Left lung (tissue), 10 donors: ENCODE data around the gene F12. TPM values are rescaled to one million over a fixed set of nuclear protein-coding genes. Genes with fewer than 3 reads are reported as not detected.

Experiments
- ATAC-seq: fragments of 200-7000 bp; cut with Tn5 transposase; one replicate; pipeline ENCODE4 v1.9.1; 2020; ENCODE audit warnings: moderate library complexity
- DNase-seq, 4 donors: peaks; one replicate each; pipeline ENCODE4 v3.0.0-alpha.2; 2013 to 2020
- H3K27ac ChIP-seq, 2 donors: fragments of 200-600 bp; sonication (generic) in 1 of 2; one replicate each; pipeline versions ENCODE4 v1.5.0 to v1.8.0; 2020 to 2021
- H3K27me3 ChIP-seq, 2 donors: fragments of 200-600 bp; sonication (generic) in 1 of 2; one replicate each; pipeline versions ENCODE4 v1.5.0 to v1.8.0; 2020 to 2021
- H3K36me3 ChIP-seq, 2 donors: fragments of 200-600 bp; sonication (generic) in 1 of 2; one replicate each; pipeline versions ENCODE4 v1.5.0 to v1.8.0; 2020 to 2021
- H3K4me1 ChIP-seq, 2 donors: fragments of 200-600 bp; one replicate each; pipeline ENCODE4 v1.8.0; 2021
- H3K4me3 ChIP-seq, 2 donors: fragments of 200-600 bp; sonication (generic) in 1 of 2; one replicate each; pipeline versions ENCODE4 v1.5.0 to v1.8.0; 2020 to 2021; ENCODE audit warnings: mild to moderate bottlenecking in 1 of 2
- H3K9me3 ChIP-seq, 2 donors: fragments of 200-600 bp; sonication (generic) in 1 of 2; one replicate each; pipeline versions ENCODE4 v1.5.0 to v1.8.0; 2020 to 2021
- intact Hi-C, 2 donors: fragments of 100-400 bp; cut with DNase I; formaldehyde crosslinking; loops; one replicate each; pipeline versions ENCODE4 v1.11.2 to v1.14.2; 2022
- polyA plus RNA-seq, 6 donors: library from polyadenylated mRNA; unstranded; fragments of 120-200 nt; gene quantifications; one replicate each; pipeline ENCODE4 v1.2.1, GENCODE V29; 2013; ENCODE audit not compliant: insufficient read length in 6 of 6
- total RNA-seq, 2 donors: library from RNA; stranded (reverse); fragmentation: NEBNext Ultra II Directional; extraction: Animal tissue kit (Norgen Biotek cat#: 25700); gene quantifications; one replicate each; pipeline ENCODE4 v1.2.1, GENCODE V29; 2021
- TF ChIP-seq, protein P1 (sequence below), 2 donors: fragments of 200-600 bp; sonication (generic) in 1 of 2; IDR thresholded peaks; one replicate each; pipeline versions ENCODE4 v1.5.0 to v1.8.0; 2021; ENCODE audit warnings: antibody characterized with exemption in 2 of 2
- donor health status: DM: no; HTN: yes; CAD: no.
- donor health status: DM: no; HTN: no; CAD: no.

The F12 gene
- total and polyA plus RNA-seq, 8 donors: 0.20 to 1.1 (median 0.35) TPM; not detected in 1

DNA sequence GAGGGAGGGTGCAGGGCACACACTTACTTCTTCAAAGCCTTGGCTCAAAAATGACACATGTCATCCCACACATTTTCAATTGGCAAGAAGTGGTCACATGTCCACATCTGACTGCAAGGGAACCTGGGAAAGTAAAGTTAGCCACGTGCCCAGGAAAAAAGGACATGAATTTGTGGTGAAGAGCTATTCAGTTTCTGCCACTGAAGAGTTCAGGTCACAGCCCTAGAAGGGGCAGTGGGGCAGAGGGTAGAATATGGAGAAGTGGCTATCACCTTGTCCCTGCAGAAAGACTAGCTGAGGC lies 53.5 kb downstream of the F12 start:
- Histone ChIP-seq H3K27me3 (no peaks in the 10 kb centered on the region), H3K36me3 (no peaks in the 10 kb centered on the region), H3K4me1 (peaks cover 8 to 63% of the 10 kb centered on the region in 2 donors), H3K27ac (no peak overlapping the region), H3K4me3 (no peak overlapping the region), H3K9me3 (no peaks in the 10 kb centered on the region)
- DNase-seq (no peak), ATAC-seq (no peak)
- intact Hi-C loops: no loop called here
- TF ChIP-seq, protein P1, sequence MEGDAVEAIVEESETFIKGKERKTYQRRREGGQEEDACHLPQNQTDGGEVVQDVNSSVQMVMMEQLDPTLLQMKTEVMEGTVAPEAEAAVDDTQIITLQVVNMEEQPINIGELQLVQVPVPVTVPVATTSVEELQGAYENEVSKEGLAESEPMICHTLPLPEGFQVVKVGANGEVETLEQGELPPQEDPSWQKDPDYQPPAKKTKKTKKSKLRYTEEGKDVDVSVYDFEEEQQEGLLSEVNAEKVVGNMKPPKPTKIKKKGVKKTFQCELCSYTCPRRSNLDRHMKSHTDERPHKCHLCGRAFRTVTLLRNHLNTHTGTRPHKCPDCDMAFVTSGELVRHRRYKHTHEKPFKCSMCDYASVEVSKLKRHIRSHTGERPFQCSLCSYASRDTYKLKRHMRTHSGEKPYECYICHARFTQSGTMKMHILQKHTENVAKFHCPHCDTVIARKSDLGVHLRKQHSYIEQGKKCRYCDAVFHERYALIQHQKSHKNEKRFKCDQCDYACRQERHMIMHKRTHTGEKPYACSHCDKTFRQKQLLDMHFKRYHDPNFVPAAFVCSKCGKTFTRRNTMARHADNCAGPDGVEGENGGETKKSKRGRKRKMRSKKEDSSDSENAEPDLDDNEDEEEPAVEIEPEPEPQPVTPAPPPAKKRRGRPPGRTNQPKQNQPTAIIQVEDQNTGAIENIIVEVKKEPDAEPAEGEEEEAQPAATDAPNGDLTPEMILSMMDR (IDR thresholded peaks at IDR 0.05): no peak

DNA sequence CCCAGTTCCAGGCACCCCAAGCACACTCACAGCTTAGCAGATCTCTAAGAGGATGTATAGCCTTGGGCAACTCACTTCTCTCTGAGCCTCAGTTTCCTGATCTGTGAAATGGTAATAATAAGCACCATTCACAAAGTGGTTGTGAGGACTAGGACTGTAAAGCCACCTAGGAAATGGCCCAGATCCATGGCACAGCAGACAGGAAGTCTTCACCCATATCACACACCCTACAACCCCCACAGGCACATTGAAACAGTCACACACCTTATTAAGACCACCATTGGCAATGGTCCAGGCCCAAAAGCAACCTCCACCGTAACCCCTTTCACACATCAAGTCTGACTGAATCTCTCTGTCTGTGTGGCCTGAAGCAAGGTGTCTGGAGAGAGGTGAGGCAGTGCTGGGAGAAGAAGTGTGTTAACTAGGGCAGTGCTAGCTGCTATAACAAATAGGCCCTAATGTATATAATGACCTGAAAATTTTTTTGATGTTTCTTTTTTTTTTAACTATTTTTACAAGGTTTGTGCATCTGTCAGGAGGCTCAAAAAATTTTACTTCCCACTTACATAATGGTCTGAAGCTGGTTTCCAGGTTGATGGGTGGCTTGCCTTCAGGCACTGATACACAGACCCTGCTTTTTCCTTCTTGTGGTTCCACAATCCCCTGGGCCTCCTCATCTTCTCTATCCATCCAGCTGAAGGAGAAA lies 54.0 kb downstream of the F12 start:
- H3K4me3 ChIP-seq: no peak overlapping the region
- TF ChIP-seq, protein P1 (IDR thresholded peaks at IDR 0.05): no peak
- peak overlapping the region in 1 of 2 donors; percentile 16 for H3K27ac ChIP-seq
- H3K36me3 ChIP-seq: no peaks in the 10 kb centered on the region
- no peak for DNase-seq
- no peak for ATAC-seq
- peaks cover 13 to 64% of the 10 kb centered on the region in 2 donors for H3K4me1 ChIP-seq
- intact Hi-C loops: no loop called here
- no peaks in the 10 kb centered on the region for H3K9me3 ChIP-seq
- H3K27me3 ChIP-seq: no peaks in the 10 kb centered on the region

DNA sequence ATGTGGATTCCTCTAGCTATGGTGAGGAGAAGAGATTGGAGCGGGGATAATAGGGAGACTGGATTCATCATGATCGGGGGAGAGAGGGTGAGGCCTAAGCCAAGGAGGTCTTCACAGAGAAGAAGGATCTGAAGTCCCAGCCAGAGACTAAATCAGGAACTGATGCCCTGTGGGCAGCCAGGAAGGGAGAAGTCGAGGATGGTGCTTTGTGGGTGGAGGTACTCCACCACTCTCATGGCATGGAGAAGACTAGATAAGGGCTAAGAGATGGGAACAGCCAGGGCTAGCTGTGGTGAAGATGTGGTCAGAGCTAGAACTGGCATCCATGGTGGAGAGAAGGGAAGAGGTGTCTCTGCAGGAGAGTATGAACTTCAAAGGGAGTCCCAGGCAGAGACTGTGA lies 54.7 kb downstream of the F12 start:
- TF ChIP-seq, protein P1 (IDR thresholded peaks at IDR 0.05): no peak
- H3K4me1 ChIP-seq: peaks cover 20 to 64% of the 10 kb centered on the region in 2 donors
- intact Hi-C loops: no loop called here
- H3K27me3 ChIP-seq: no peaks in the 10 kb centered on the region
- peak overlapping the region in 1 of 2 donors; percentile 16 for H3K27ac ChIP-seq
- DNase-seq (peak in 1 of 4 donors; percentile 11), ATAC-seq (no peak)
- H3K9me3 ChIP-seq: no peaks in the 10 kb centered on the region
- H3K36me3 ChIP-seq: peaks cover 0 to 4% of the 10 kb centered on the region in 2 donors
- no peak overlapping the region for H3K4me3 ChIP-seq

DNA sequence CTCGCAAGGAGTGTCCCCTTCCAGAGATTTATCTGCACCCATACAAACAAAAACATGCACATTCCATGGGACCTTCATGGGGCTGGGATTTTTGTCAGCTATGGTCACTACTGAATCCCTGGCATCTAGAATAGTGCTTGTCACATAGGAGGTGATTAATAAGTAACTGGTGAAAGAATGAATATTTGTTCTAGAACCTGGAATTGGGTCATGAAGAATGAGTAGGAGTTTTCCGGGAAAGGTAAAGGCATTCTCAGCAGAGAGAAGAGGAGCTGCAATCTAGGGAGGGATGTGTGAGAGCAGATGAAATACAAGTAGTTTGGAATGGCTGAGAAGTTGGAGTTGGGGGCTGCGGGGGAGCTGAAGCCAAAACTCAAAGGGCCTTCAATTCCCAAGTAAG lies 55.1 kb downstream of the F12 start:
- no peak overlapping the region for H3K4me3 ChIP-seq
- no peak overlapping the region for H3K27ac ChIP-seq
- peaks cover 0 to 8% of the 10 kb centered on the region in 2 donors for H3K36me3 ChIP-seq
- DNase-seq (no peak), ATAC-seq (no peak)
- H3K27me3 ChIP-seq: no peaks in the 10 kb centered on the region
- H3K9me3 ChIP-seq: no peaks in the 10 kb centered on the region
- TF ChIP-seq, protein P1 (IDR thresholded peaks at IDR 0.05): no peak
- H3K4me1 ChIP-seq: peaks cover 20 to 64% of the 10 kb centered on the region in 2 donors
- intact Hi-C loops: no loop called here

DNA sequence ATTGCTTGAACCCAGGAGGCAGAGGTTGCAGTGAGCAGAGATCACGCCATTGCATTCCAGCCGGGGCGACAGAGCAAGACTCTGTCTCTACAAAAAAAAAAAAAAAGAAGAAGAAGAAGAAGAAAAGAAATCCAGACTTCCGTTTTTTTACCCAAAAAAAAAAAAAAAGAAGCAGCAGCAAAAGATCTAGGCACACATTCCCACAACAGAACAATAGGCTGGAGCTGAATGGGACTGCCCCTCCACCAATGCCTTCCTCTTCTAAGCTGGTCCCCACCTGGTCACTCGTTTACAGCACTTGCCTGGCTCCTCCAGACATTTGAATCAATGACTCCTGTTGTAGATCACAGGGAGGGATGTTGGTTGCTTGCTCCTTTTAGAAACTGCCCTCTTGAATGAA lies 56.3 kb downstream of the F12 start:
- Histone ChIP-seq H3K4me1 (peaks cover 20 to 65% of the 10 kb centered on the region in 2 donors), H3K36me3 (peaks cover 0 to 17% of the 10 kb centered on the region in 2 donors), H3K9me3 (no peaks in the 10 kb centered on the region), H3K4me3 (no peak overlapping the region), H3K27me3 (no peaks in the 10 kb centered on the region), H3K27ac (peak overlapping the region in 1 of 2 donors; percentile 18)
- DNase-seq (peak in 1 of 4 donors; percentile 16), ATAC-seq (no peak)
- TF ChIP-seq, protein P1 (IDR thresholded peaks at IDR 0.05): no peak
- intact Hi-C loops: no loop called here

Other genes with a start within 250 kb of the F12 start
- gene RAB24, start 105.8 kb downstream of the F12 start, total RNA-seq: 10 to 100 TPM; 30.3 to 36.2 TPM
- 10 to 100 TPM; 24.2 to 39.7 (median 28.4) TPM for gene RAB24, start 105.8 kb downstream of the F12 start, polyA plus RNA-seq
- gene PRELID1, start 105.8 kb downstream of the F12 start, total RNA-seq: 100 to 1,000 TPM in 1 of 2 donors, 10 to 100 TPM in 1; 87.8 to 154 TPM
- gene PRELID1, start 105.8 kb downstream of the F12 start, polyA plus RNA-seq: 100 to 1,000 TPM in 1 of 6 donors, 10 to 100 TPM in 5; 72.3 to 103 (median 84.8) TPM
- 10 to 100 TPM; 10.8 to 12.4 TPM for gene MXD3, start 97.7 kb downstream of the F12 start, total RNA-seq
- 10 to 100 TPM; 17.0 to 36.5 (median 24.4) TPM for gene MXD3, start 97.7 kb downstream of the F12 start, polyA plus RNA-seq
- 100 to 1,000 TPM; 133 to 155 TPM for gene LMAN2, start 57.9 kb downstream of the F12 start, total RNA-seq
- gene LMAN2, start 57.9 kb downstream of the F12 start, polyA plus RNA-seq: 100 to 1,000 TPM; 101 to 118 (median 106) TPM
- gene RGS14, start 51.6 kb downstream of the F12 start, total RNA-seq: 10 to 100 TPM; 14.2 to 28.2 TPM
- gene RGS14, start 51.6 kb downstream of the F12 start, polyA plus RNA-seq: 1 to 10 TPM; 4.0 to 8.5 (median 6.4) TPM
- gene SLC34A1, start 25.1 kb downstream of the F12 start, total RNA-seq: not detected
- 1 to 10 TPM in 1 of 6 donors, under 1 TPM in 4, not detected in 1; 0.18 to 1.7 (median 0.36) TPM for gene SLC34A1, start 25.1 kb downstream of the F12 start, polyA plus RNA-seq
- gene PFN3, start 8.9 kb downstream of the F12 start, total RNA-seq: not detected
- not detected for gene PFN3, start 8.9 kb downstream of the F12 start, polyA plus RNA-seq
- gene GRK6, start 17.1 kb upstream of the F12 start, total RNA-seq: 10 to 100 TPM; 32.3 to 57.1 TPM
- 10 to 100 TPM; 15.7 to 26.0 (median 23.6) TPM for gene GRK6, start 17.1 kb upstream of the F12 start, polyA plus RNA-seq
- gene PRR7, start 37.2 kb upstream of the F12 start, total RNA-seq: 1 to 10 TPM; 2.7 to 4.1 TPM
- 1 to 10 TPM in 2 of 6 donors, under 1 TPM in 4; 0.30 to 1.5 (median 0.76) TPM for gene PRR7, start 37.2 kb upstream of the F12 start, polyA plus RNA-seq
- gene DBN1, start 64.1 kb upstream of the F12 start, total RNA-seq: 10 to 100 TPM; 43.2 to 83.1 TPM
- 100 to 1,000 TPM; 134 to 207 (median 165) TPM for gene DBN1, start 64.1 kb upstream of the F12 start, polyA plus RNA-seq
- gene PDLIM7, start 88.0 kb upstream of the F12 start, total RNA-seq: 100 to 1,000 TPM; 107 to 141 TPM
- 100 to 1,000 TPM in 1 of 6 donors, 10 to 100 TPM in 5; 60.9 to 115 (median 82.3) TPM for gene PDLIM7, start 88.0 kb upstream of the F12 start, polyA plus RNA-seq
- 10 to 100 TPM; 18.2 to 90.5 TPM for gene DOK3, start 100.3 kb upstream of the F12 start, total RNA-seq
- gene DOK3, start 100.3 kb upstream of the F12 start, polyA plus RNA-seq: 1 to 10 TPM; 5.8 to 7.4 (median 6.7) TPM
- 10 to 100 TPM; 65.9 to 86.7 TPM for gene DDX41, start 107.4 kb upstream of the F12 start, total RNA-seq
- gene DDX41, start 107.4 kb upstream of the F12 start, polyA plus RNA-seq: 10 to 100 TPM; 77.1 to 90.2 (median 81.9) TPM
- gene FAM193B, start 145.0 kb upstream of the F12 start, total RNA-seq: 10 to 100 TPM; 64.3 to 73.9 TPM
- 100 to 1,000 TPM in 3 of 6 donors, 10 to 100 TPM in 3; 82.5 to 112 (median 101) TPM for gene FAM193B, start 145.0 kb upstream of the F12 start, polyA plus RNA-seq
- 100 to 1,000 TPM; 200 to 221 TPM for gene TMED9, start 182.6 kb upstream of the F12 start, total RNA-seq
- 100 to 1,000 TPM; 120 to 149 (median 134) TPM for gene TMED9, start 182.6 kb upstream of the F12 start, polyA plus RNA-seq
- gene B4GALT7, start 190.6 kb upstream of the F12 start, total RNA-seq: 10 to 100 TPM; 23.8 to 26.6 TPM
- gene B4GALT7, start 190.6 kb upstream of the F12 start, polyA plus RNA-seq: 10 to 100 TPM; 19.8 to 27.4 (median 22.0) TPM